Measurements from ENCODE around the gene ZNRF3.
"Not testable (repeated sequence)": the region's sequence is repeated elsewhere in the genome, so short reads cannot be mapped to it uniquely, and the experiment has no call there.

The ZNRF3 gene

GRCh38 chr22:28935713-28936112, 52.3 kb downstream of the ZNRF3 start:
- no peak for DNase-seq

GRCh38 chr22:28936200-28936599, 52.8 kb downstream of the ZNRF3 start:
- no peak for DNase-seq

DNA sequence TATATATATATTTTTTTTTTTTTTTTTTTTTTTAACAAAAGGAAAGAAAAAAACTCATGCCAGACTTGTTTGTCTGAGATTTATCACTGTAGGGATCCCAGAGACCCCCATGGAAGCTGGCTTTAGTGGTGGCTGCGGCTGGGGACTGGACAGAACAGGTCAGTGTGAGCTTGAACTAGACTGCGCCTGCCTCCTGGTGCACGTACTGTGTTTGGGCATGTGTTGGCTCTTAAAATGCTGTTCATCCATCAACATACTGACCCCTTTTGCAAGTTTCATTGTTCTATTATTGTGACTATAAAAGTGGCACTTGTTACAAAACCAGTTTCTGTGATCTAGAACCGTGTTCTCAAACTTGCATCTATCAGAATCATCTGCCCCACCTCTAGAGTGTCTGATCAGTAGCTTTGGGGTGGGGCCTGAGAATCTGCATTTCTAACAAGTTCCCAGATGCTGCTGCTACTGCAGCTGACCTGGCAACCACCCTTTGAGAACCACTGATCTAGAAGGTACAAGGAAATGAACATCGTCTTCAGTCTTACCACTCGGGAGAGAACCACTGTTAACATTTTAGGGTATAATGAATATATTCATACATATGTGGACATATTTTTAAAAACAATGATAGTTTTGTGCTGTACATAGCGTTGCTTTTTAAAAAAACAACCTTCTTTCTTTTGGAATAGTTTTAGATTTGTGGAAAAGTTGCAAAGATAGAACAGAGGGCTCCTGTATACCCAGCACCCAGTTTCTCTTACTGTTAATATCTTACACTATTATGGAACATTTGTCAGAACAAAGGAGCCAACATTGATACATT, 54.0 kb downstream of the ZNRF3 start:
- DNase-seq: no peak

- no peak for DNase-seq
These were observed 55.0 kb downstream of the ZNRF3 start for GRCh38 chr22:28938286-28938833.

DNA sequence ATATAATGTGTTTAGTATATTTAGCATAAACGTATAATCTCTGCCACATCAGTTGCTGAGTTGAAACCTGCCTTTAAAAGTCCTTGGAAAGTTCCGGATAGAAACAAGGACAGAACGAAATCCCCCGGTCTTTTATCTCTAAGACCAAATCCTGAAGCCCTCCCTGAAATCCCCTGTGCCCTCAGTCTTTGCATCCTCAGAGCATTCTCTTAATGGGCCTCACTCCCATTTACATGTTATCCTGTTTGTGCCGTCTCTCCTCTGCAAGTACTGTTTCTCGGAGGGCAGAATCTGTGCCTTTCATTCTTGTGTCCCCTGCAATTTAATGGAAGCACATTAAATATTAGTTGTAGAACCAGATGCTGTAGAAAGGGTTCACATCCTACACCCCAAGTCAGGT, 56.0 kb downstream of the ZNRF3 start:
- no peak for DNase-seq

- DNase-seq: no peak
These were observed 56.6 kb downstream of the ZNRF3 start for GRCh38 chr22:28939932-28940331.

- DNase-seq: no peak
These were observed 57.1 kb downstream of the ZNRF3 start for GRCh38 chr22:28940441-28940840.

DNA sequence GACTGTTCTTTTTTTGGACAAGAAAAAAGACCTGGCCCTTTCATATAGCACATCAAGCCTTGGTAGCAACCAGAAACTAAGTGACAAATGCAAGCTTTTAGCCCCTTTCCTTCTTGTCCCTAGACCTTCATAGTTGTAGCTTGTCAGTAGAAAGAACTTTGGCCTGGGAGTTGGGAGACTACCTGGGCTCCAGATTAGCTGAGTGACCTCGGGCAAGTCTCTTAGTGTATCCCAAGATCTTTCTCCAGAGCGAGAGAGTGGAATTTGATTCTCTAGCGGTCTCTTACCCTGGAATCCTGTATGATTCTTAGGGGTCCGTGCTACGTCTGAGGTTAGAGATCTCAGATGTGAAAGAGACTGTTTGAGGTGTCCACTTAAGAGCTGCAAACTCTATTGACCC, 59.0 kb downstream of the ZNRF3 start:
- DNase-seq: no peak

DNA sequence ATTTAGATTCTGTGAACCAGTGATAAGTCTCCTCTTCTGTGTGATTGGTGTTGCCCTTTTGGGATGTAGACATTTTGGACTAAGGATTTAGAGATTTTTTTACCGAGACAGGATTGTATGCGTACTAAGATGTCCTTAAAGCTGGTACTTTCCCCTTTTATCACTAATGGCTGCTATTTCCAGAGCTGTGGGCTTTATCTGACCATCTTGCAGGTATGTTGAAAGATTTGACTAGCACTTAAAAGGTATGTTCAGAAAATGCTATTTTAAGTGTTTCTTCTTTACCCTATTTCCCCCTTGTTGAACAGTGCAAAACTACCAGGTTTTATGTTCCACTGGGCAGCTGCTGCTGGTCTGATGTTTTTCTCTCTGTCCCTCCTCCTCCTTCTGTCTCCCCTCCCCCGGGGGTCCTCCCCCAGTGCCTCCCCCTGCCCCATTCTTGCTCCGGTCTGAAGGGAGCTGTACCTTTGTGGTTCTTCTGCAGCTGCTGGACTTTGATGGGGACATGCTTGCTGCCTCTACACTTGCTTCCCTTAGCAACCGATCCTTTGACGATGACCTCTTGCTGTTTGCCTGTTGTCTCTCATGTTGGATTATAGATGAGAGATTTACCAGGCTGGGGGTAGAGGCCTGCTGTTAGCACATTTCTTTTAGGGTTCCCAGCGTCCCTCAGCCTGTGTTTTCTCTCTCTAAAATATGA, 59.6 kb downstream of the ZNRF3 start:
- DNase-seq: no peak

GRCh38 chr22:28943501-28943879, 60.1 kb downstream of the ZNRF3 start:
- DNase-seq: no peak

- DNase-seq: no peak
These were observed 63.8 kb downstream of the ZNRF3 start for GRCh38 chr22:28947125-28947524.

GRCh38 chr22:28948424-28948823, 65.1 kb downstream of the ZNRF3 start:
- no peak for DNase-seq

- not testable (repeated sequence) for DNase-seq
These were observed 65.6 kb downstream of the ZNRF3 start for GRCh38 chr22:28948860-28949551.

DNA sequence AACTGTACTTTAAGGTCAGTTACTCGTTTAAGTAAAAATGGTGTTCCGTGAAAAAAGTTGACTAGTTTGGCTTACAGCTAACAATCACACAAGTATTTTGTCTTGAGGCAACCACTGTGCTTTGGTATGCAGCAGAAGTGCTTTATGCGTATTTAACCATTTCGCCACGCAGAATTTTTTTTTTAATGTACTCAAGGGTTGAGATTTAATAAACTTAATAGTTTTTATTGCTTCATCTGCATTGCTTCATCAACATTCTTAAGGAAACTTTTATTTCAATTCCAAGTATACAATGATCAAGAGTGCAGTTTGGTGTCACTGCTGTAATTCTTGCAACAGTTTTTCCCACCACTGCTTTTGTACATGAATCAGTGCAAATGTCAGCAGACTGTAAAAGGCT, 66.4 kb downstream of the ZNRF3 start:
- no peak for DNase-seq

DNA sequence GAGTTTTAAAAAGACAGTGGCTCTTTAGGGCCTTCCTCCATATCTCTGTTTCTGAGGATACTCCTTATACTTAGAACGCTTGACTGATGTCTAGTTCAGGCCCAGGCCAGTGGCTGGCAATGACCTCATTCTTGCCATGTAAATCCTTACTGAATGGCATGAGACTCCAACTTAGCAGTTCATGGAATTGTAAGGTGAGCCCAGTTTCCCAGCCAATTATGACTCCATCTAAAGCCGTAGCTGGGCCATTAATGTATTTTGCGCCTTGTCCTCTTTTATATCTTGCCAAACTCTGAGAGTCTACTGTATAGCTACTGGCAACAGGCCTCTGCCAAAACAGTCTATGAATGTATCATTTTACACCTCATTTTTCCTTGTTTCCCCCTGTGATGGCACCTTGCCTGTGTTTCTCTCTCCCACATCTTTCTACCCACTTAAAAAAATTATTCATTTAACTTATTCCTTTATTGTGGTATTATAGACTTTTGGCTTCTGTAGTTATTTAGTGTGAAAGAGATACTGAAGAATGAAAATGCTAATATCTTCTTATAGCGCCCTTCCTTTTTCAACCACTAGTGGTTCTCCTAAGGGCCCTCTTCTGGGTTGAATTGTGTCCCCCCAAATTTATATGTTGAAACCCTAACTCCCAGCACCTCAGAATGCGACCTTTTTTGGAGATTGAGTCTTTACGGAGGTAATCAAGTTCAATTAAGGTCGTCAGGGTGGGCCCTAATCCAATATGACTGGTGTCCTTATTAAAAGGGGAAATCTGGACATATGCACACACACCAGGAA, 67.4 kb downstream of the ZNRF3 start:
- no peak for DNase-seq

GRCh38 chr22:28951530-28951929, 68.2 kb downstream of the ZNRF3 start:
- no peak for DNase-seq

DNA sequence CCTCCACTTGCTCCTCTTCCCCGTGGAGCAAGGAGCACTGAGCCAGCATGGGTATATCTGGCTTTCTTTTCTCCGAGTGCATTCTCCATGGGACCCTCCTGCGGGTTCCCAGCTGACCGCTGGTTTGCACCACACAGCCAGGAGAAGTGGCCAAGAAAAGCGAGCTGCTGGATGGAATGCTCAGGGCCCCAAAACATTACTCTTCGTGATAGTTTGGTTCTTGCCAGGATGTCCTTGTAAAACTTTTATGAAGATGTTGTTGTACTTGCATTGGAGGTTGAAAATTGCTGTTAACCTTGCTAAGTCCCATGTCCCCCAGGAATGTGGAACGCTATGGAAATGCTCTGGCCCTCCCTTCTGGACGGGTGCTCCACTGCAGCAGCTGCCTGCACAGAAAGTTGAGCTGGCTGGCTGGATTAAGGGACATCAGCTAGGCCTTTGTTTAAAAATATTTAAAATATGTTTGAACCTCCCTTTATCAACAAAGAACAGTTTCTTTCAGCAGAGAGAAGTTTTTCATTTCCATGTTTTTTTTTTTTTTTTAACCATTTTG, 68.7 kb downstream of the ZNRF3 start:
- no peak for DNase-seq

DNA sequence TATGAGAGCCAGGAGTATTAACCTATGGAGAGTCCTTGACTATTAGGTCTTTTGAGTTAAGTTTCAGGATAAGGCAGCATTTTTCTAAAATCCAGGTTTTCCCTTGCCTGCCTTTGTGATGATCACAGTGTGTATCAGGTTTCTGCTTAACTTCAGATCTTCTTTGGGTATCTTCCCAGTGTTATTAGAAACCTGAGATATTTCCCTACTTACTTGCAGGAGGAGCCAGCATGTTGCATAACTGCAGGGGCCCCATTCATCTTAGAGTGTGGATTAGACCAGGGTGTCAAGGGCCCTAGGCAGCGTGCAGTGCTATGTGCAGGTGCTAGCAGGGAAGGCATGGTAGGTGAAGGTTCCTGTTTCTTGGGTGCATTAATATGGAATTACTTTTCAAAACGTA, 69.5 kb downstream of the ZNRF3 start:
- DNase-seq: no peak

- DNase-seq: no peak
These were observed 70.0 kb downstream of the ZNRF3 start for GRCh38 chr22:28953403-28953802.

DNA sequence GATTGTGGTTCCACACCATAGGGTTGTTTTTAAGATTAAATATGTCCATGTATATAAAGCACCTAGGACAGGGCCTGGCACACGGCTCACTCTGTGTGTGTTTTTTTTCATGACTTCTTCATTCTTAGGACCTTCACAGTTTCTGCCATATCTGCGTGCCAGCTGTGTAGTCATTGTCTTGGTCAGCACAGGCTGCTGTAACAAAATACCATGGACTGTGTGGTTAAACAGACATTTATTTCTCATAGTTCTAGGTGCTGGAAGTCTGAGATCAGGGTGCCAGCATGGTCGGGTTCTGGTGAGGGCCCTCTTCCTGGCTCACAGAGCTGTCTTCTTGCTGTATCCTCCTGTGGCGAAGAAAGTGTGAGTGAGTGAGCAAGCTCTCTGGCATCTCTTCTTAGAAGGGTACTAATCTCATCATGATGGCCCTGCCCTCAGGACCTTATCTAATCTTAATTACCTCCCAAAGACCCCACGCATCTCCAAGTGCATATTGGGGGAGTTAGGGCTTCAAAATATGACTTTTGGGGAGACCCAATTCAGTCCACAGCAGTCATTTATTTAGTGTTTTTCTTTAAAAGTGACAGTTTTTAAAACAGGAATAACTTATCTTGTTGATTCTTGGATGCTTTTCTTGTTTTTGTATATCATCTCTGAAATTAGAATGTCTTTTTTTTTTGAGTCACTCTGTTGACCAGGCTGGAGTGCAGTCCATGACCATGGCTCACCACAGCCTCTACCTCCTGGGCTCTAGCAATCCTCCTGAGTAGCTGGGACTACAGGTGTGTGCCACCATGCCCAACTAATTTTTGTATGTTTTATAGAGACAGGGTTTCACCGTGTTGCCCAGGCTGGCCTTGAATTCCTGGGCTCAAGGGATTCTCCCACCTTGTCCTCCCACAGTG, 70.9 kb downstream of the ZNRF3 start:
- no peak for DNase-seq

DNA sequence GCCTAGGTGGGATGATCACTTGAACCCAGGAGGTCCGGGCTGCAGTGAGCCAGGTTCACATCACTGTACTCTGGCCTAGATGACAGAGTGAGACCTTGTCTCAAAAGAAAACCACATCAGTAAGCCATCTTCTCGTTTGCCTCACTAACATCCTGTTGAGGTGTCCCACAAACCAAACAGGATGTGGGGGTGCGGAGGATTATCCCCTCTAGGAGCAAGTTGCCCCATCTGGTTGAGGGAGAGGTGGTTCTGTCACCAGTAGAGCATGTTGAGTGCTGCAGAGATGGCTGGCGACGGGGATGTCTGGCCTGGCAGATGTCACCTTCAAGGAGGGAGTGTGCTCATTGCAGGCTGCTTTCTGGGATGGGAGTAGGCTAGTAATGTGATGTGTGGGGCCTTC, 72.4 kb downstream of the ZNRF3 start:
- peak; percentile 78 for DNase-seq
